Peyer's patch (tissue), 4 donors: ENCODE data around the gene COL9A2. TPM values are rescaled to one million over a fixed set of nuclear protein-coding genes. Genes with fewer than 3 reads are reported as not detected.
A peak's percentile ranks its signal among the peaks of the same experiment; 100 is the strongest.

Source experiments
- DNase-seq, 3 donors: peaks; one replicate each; pipeline ENCODE4 v3.0.0-alpha.2; 2017 to 2019
- H3K27ac ChIP-seq, 4 donors: fragments of 200-600 bp; sonication (generic); one replicate each; pipeline ENCODE4 v1.5.1; 2016 to 2019
- H3K27me3 ChIP-seq, 2 donors: fragments of 200-600 bp; sonication (generic); one replicate each; pipeline ENCODE4 v1.5.1; 2019
- H3K36me3 ChIP-seq, 3 donors: fragments of 200-600 bp; sonication (generic); one replicate each; pipeline ENCODE4 v1.5.1; 2016 to 2019
- H3K4me1 ChIP-seq, 4 donors: fragments of 200-600 bp; sonication (generic); one replicate each; pipeline ENCODE4 v1.5.1; 2016 to 2019
- H3K4me3 ChIP-seq, 4 donors: fragments of 200-600 bp; sonication (generic); 1 replicate in 3 of 4; 2 replicates in 1 of 4; pipeline ENCODE4 v1.5.1; 2016 to 2019; ENCODE audit warnings: mild to moderate bottlenecking in 1 of 4
- H3K9me3 ChIP-seq, 4 donors: fragments of 200-600 bp; sonication (generic); one replicate each; pipeline ENCODE4 v1.5.1; 2016 to 2019; ENCODE audit warnings: mild to moderate bottlenecking in 1 of 4
- POLR2A ChIP-seq, 2 donors: fragments of 450-650 bp; IDR thresholded peaks; one replicate each; pipeline ENCODE4 v1.5.1; 2017; ENCODE audit warnings: antibody characterized with exemption in 2 of 2, mild to moderate bottlenecking in 2 of 2, moderate library complexity in 2 of 2
- total RNA-seq, 4 donors: library from RNA; depleted of rRNA; stranded (reverse); fragments of >200 nt; gene quantifications; one replicate each; pipeline ENCODE4 v1.1.0, GENCODE V29; 2016
- TF ChIP-seq, protein P1 (sequence below), 6 experiments: fragments of 450-650 bp in 4 of 6; fragments of 200-600 bp in 2 of 6; sonication (generic) in 1 of 6; IDR thresholded peaks; one replicate each; pipeline ENCODE4 v1.5.1; 2017 to 2019; ENCODE audit warnings: antibody characterized with exemption in 6 of 6, mild to moderate bottlenecking in 3 of 6, moderate library complexity in 1 of 6

COL9A2 gene
- 10 to 100 TPM in 1 of 4 donors, 1 to 10 TPM in 3; 2.1 to 11.6 (median 6.3) TPM for total RNA-seq

GRCh38 chr1:40316595-40317393 is at the start of gene COL9A2:
Gene COL9A2 (minus strand): TSS chr1:40317286. CDS start chr1:40317197, 89 bp downstream.
- H3K4me3 ChIP-seq, result peak within 1 kb of the TSS; percentile 38 to 56 (median 50)
- H3K9me3 ChIP-seq, result no peaks in the 10 kb centered on the region
- peak in 2 of 3 donors; percentile 78 to 88 for DNase-seq
- H3K27me3 ChIP-seq, result peaks cover 0 to 18% of the 10 kb centered on the region in 2 donors
- peaks cover 0 to 26% (median 19%) of the 10 kb centered on the region in 4 donors for H3K4me1 ChIP-seq
- H3K36me3 ChIP-seq, result no peaks in the 10 kb centered on the region
- no peak for TF ChIP-seq POLR2A (IDR thresholded peaks at IDR 0.05)
- TF ChIP-seq, protein P1, sequence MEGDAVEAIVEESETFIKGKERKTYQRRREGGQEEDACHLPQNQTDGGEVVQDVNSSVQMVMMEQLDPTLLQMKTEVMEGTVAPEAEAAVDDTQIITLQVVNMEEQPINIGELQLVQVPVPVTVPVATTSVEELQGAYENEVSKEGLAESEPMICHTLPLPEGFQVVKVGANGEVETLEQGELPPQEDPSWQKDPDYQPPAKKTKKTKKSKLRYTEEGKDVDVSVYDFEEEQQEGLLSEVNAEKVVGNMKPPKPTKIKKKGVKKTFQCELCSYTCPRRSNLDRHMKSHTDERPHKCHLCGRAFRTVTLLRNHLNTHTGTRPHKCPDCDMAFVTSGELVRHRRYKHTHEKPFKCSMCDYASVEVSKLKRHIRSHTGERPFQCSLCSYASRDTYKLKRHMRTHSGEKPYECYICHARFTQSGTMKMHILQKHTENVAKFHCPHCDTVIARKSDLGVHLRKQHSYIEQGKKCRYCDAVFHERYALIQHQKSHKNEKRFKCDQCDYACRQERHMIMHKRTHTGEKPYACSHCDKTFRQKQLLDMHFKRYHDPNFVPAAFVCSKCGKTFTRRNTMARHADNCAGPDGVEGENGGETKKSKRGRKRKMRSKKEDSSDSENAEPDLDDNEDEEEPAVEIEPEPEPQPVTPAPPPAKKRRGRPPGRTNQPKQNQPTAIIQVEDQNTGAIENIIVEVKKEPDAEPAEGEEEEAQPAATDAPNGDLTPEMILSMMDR (IDR thresholded peaks at IDR 0.05), result no peak
- H3K27ac ChIP-seq, result peak within 1 kb of the TSS in 1 of 4 donors; percentile 74

- Histone ChIP-seq H3K27ac (no peak overlapping the region), H3K4me3 (no peak overlapping the region), H3K27me3 (no peaks in the 10 kb centered on the region), H3K9me3 (no peaks in the 10 kb centered on the region), H3K4me1 (no peaks in the 10 kb centered on the region), H3K36me3 (no peaks in the 10 kb centered on the region)
- TF ChIP-seq, protein P1 (IDR thresholded peaks at IDR 0.05), result peak in 1 of 6 experiments; percentile 6
- no peak for TF ChIP-seq POLR2A (IDR thresholded peaks at IDR 0.05)
- peak in 2 of 3 donors; percentile 56 to 59 for DNase-seq
These were observed 46.6 kb upstream of the COL9A2 start for GRCh38 chr1:40363721-40364120.

- Histone ChIP-seq H3K4me3 (no peak overlapping the region), H3K36me3 (no peaks in the 10 kb centered on the region), H3K27me3 (no peaks in the 10 kb centered on the region), H3K27ac (no peak overlapping the region), H3K4me1 (no peaks in the 10 kb centered on the region), H3K9me3 (peaks cover 0 to 3% (median 0%) of the 10 kb centered on the region in 4 donors)
- no peak for TF ChIP-seq POLR2A (IDR thresholded peaks at IDR 0.05)
- TF ChIP-seq, protein P1 (IDR thresholded peaks at IDR 0.05), result no peak
- DNase-seq, result no peak
These were observed 45.6 kb upstream of the COL9A2 start for GRCh38 chr1:40362699-40363098.

DNA sequence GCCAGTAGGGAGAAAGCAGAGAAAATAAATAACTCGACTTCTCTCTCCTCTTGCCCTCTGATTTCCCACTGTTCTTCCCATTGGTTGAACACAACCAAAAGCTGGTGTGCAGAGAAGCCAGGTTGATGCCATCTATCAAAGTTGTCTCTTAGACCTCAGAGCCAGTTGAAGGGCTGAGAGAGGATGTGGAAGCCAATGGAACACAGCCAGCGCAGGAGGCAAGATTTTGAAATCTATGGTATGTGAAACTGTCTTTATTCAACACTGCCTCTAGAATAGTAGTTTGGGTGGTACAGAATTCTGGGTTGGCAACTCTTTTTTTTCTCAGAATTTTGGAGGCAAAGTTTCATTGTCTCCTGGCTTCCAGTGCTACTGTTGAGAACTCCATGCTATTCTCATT is 45.1 kb upstream of the COL9A2 start:
- no peaks in the 10 kb centered on the region for H3K36me3 ChIP-seq
- no peak overlapping the region for H3K4me3 ChIP-seq
- peaks cover 0 to 3% (median 0%) of the 10 kb centered on the region in 4 donors for H3K9me3 ChIP-seq
- H3K27me3 ChIP-seq, result no peaks in the 10 kb centered on the region
- no peak for DNase-seq
- no peak overlapping the region for H3K27ac ChIP-seq
- TF ChIP-seq, protein P1 (IDR thresholded peaks at IDR 0.05), result no peak
- TF ChIP-seq POLR2A (IDR thresholded peaks at IDR 0.05), result no peak
- H3K4me1 ChIP-seq, result no peaks in the 10 kb centered on the region

DNA sequence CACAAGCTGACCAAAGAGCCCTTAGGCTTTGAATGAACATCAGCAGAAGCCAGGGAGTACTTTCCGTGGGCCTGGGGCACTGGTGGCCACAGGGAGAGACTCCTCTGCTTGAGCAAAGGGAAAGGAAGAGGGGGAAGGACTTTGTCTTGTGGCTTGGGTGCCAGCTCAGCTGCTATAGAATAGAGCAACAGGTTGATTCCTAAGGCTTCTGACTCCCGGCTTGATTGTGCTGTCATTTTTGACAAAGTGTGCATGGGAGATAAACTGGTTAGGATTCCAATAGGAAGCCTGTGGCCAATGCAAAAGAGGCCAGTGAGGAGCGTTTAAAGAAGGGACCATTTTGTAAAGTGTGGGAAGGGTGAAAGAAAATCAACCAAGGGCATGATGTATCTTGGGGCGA is 44.6 kb upstream of the COL9A2 start:
- H3K27ac ChIP-seq, result no peak overlapping the region
- no peak overlapping the region for H3K4me3 ChIP-seq
- no peaks in the 10 kb centered on the region for H3K27me3 ChIP-seq
- no peaks in the 10 kb centered on the region for H3K4me1 ChIP-seq
- peaks cover 0 to 3% (median 0%) of the 10 kb centered on the region in 4 donors for H3K9me3 ChIP-seq
- no peaks in the 10 kb centered on the region for H3K36me3 ChIP-seq
- TF ChIP-seq POLR2A (IDR thresholded peaks at IDR 0.05), result no peak
- no peak for DNase-seq

DNA sequence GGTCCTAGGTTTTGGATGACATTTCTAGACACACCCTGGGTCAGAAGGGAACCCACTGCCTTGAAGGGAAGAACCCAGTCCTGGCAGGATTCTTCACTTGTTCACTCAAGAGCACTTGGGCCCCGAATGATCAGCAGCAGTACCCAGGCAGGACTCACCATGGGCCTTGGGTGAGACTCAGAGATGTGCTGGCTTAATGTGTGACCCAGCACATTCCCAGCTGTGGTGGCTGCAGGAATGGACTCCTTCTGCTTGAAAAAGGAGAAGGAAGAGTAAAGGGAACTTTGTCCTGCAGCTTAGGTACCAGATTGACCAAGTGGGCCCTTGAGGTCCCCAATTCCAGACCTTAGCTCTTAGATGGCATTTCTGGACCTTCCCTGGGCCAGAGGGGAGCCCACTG is 44.1 kb upstream of the COL9A2 start:
- H3K9me3 ChIP-seq, result peaks cover 0 to 3% (median 0%) of the 10 kb centered on the region in 4 donors
- TF ChIP-seq POLR2A (IDR thresholded peaks at IDR 0.05), result no peak
- TF ChIP-seq, protein P1 (IDR thresholded peaks at IDR 0.05), result no peak
- no peak overlapping the region for H3K27ac ChIP-seq
- no peaks in the 10 kb centered on the region for H3K36me3 ChIP-seq
- no peaks in the 10 kb centered on the region for H3K27me3 ChIP-seq
- DNase-seq, result no peak
- H3K4me3 ChIP-seq, result no peak overlapping the region
- no peaks in the 10 kb centered on the region for H3K4me1 ChIP-seq
